GM19351 (cell line): ENCODE results near the gene VEPH1.

Source experiments
- ATAC-seq: cut with Tn5 transposase; IDR thresholded peaks from one replicate; pipeline ENCODE4 v1.9.1; 2021; ENCODE audit warnings: mild to moderate bottlenecking, moderate library complexity; ENCODE audit not compliant: unreplicated experiment

VEPH1 gene

GRCh38 chr3:157526036-157526435 lies 22.8 kb upstream of the VEPH1 start:
- no peak for ATAC-seq

- ATAC-seq: no peak
These were observed 20.6 kb upstream of the VEPH1 start for GRCh38 chr3:157523814-157524213.

- ATAC-seq: no peak
These were observed 19.4 kb upstream of the VEPH1 start for GRCh38 chr3:157522648-157523047.

- ATAC-seq: no peak
These were observed 17.4 kb upstream of the VEPH1 start for GRCh38 chr3:157520485-157521150.

- ATAC-seq: no peak
These were observed 15.7 kb upstream of the VEPH1 start for GRCh38 chr3:157518881-157519280.

DNA sequence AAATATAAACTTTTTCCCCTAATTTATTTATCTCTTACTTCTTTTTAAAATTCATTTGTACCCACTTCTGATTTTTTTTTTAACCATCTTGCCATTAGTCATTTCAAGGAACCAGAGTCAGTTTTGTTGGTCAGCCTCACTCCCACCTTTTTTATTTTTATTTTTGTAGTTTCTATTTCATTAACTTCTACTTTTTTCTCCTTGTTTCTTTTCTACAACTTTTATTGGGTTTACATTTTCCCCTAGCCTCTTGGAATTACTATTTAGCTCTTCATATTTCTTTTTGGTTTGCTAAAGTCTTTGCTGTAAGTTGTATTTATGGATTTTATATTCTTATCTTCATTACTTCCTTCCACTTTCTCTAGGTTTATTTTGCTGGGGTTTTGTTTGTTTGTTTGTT lies 13.7 kb upstream of the VEPH1 start:
- ATAC-seq: no peak

- ATAC-seq: no peak
These were observed 12.2 kb upstream of the VEPH1 start for GRCh38 chr3:157515398-157515797.

DNA sequence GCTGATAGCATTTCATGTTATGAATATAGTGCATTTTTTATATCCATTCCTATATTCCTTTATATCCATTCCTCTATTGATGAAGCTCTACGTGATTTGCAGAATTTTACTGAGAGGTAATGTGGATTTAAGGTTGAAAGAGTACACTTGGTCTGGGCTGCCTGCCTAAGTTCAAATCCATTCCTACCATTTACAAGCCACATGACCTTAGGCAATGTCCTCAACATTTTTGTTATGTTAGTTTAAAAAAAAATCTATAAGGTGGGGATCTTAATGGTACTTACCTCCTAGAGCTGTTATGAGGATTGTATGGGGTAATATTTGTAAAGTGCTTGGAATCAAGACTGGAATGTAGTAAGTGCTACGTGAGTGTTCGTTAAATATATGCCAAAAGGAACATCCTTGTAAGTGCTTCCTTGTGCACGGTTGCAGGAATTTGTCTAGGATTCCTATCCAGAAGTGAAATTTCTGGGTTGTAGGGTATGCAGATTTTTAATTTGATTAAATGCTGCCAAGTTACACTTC lies 11.2 kb upstream of the VEPH1 start:
- no peak for ATAC-seq

- ATAC-seq: no peak
These were observed 10.4 kb upstream of the VEPH1 start for GRCh38 chr3:157513585-157513984.

DNA sequence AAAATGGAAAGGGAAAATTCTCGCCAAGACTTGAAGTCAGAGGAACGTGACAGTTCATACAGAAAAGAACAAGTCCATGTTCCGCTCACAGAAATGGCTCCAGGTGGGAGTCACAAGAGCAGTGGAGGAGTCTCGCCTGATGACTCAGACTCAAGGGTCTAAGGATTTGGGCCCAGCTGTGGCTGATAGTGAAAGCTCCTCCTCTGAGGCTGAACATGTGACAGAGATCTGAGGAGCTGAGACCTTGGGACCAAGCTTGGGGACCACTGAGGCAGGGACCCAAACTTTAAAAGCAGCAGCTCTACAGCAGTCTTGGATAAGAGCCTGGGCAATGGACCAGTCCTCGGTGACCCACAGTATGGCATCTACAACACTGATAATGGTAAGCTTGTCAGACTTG lies 9.3 kb upstream of the VEPH1 start:
- no peak for ATAC-seq

- ATAC-seq: no peak
These were observed 5.2 kb upstream of the VEPH1 start for GRCh38 chr3:157508461-157508860.

DNA sequence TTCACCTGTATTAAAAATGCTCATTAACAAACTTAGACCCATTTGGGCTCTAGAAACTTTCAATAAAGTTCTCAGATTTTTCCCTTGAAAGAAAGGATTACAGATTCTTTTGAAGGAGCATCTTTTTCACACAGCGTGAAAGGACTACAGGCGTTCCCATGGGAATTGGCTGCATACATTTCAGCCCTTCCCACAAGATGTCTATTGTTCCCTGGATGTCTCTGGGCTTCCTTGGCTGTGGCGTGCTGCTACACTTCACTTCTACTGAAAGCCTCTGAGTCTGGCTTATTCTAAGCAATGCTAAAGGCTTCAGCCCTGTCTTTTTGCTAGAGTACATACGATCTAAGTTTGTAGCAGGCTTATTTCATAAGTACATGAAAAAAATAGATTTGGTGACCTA lies 1.4 kb downstream of the VEPH1 start:
- ATAC-seq: no peak

- ATAC-seq: no peak
These were observed 3.0 kb downstream of the VEPH1 start for GRCh38 chr3:157500232-157500631.

DNA sequence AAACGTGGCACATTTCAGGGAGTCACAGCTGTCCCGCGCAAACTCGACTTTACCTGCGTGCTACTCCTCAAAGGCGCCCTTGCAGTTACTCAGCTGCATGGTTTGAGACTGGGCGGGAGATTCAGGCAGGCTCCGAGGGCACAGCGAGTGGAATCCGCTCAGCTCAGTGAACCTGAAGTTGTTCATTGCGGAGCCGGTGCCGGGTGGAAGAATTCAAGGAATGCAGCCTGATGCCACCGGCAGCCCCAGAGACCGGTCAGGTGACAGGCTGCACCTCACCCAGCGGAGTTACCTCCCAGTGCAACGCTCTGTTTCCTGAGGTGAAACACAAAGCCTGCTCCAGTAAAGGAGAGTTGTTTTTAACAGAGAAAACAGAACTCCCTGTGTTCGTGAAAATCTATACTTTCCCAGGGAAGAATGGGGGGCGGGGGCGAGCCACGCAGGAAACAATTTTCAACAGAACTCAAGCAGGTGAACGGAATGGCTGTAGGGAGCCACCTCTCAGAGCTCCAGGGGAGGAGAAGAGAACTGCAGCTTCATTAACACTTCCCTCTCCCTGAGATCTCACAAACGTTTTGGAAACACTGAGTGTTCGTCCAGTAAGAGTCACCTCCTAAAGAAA lies 3.8 kb downstream of the VEPH1 start:
- no peak for ATAC-seq

DNA sequence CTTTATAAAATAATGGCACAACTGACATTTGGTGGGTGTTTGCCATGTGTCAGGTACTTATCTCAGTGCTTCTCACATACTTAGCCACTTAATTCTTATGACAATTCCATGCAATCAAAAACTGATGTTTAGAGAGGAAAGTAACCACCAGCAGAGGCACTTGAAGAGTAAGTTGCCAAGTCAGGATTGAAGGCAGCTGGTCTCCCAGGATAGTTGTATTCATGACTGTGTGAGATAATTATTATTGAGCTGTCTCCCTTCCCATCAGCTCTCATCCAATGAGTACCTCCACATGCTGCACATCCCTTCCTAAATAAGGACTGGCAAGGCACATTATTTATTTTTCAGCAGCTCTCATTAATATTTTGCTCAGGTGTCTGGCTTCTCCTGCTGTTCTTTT lies 4.8 kb downstream of the VEPH1 start:
- ATAC-seq: no peak

DNA sequence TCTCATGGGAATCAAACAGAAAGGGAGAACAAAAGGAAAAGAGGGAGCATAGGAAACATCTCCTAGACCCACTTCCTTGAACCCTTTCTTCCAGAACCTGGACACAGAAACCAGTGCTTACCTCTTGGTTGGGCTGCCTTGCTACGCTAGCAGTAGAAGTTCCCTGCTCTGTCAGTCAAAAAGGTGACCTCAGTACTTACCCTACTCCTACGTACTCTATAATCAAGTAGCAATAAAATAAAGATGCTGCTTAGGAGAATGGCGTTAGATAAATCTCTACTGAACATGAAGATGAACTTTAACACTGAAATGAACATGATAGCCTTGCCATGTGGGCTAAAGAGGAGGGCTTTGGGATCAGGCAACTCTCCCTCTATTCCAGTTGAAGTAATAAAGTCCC lies 7.4 kb downstream of the VEPH1 start:
- ATAC-seq: no peak

DNA sequence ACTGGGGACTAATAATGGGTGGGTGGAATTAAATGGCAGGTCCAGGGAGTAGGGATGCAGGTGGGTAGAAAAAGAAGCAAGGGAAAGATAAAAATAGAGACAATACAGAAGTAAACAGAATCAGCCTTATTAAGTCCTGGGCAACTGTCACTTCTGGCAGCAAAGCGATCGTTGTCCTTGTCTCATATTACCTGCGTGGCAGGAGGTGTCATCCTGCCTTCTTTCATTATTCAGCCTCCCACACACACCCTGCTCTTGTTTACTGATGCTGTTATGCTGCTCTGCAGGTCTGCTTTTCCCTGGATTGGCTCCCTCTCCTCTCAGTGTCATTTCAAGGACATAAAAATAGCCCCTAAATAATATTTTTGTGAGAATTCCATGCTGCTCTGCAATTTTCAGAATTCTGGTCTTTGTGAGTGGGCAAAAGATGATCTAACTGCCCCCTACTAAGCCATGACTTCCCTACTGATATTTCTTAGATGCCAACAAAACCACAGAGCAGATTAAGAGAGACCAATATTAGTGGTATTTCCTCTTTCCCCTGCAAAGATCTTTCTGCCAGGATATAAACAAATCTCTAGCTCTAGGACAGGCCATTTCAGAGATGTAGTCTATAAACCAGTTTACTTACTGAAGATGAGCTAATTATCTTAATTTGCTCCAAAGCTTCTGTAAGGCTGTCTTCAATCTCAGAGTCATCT lies 8.5 kb downstream of the VEPH1 start:
- ATAC-seq: no peak

DNA sequence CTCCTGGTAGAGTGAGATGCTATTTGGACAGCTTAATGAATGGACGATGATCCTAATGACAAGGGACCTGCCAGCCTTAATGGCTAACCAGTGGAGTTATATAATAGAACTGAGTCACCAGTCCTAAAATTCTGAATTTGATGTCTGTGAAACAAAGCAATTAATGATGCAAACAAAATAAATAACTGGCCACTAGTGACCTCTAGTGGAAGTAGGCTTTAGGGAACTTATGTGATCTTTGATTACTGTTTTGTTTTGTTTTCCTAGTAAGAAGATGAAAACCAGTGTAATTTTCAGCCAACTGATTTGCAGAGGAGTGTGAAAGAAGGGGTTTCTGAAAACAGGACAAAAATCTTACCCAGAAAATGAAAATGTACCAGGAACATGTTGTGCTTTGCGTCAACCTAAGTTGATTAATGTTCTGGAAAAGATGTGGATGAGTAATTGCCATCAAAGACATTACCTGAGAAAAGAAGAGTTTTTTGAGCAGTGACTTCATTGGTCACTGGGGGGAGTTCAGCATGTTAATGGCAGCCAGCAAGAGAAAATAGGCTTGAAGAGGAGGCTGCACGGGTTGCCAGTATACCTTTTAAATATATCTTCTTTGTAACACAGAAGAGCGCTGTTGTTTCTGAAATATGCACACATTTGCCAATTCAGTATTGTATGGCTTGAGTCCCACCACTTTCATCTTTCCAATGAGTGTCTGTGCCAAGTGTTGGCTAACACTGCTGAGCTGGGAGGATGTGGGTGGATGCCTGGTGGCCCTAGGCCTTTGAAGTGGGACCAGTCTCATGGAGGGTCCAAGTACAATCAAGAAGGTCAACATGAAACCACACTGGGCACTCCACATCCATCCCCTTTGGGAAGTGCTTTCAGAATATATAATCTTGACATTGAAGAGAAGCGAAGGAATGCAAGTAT lies 9.3 kb downstream of the VEPH1 start:
- no peak for ATAC-seq

DNA sequence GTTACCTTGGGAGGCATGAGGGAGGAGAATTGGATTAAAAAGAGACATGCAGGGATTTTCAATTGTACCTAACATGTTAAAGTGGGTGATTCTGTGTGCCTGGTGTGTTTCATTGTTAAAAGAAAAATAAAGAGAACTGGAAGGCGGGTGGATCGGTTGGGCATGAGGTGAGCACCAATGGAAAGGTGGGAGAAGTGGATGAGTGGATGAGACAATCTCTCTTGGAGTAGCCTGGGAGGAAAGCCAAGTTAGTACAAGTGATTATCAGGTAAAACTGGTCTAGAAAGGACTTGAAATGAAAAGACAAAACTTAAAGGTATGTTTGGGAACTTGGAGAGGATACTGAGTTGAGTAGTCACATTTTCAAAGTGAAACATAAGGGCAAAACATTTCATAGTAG lies 12.1 kb downstream of the VEPH1 start:
- ATAC-seq: no peak

- ATAC-seq: no peak
These were observed 15.1 kb downstream of the VEPH1 start for GRCh38 chr3:157488144-157488543.

- ATAC-seq: no peak
These were observed 15.9 kb downstream of the VEPH1 start for GRCh38 chr3:157487339-157487738.
